GM19351 (cell line): ENCODE measurements around the gene KCTD15.

Source experiments
- ATAC-seq: cut with Tn5 transposase; IDR thresholded peaks from one replicate; pipeline ENCODE4 v1.9.1; 2021; ENCODE audit warnings: mild to moderate bottlenecking, moderate library complexity; ENCODE audit not compliant: unreplicated experiment

Gene KCTD15

DNA sequence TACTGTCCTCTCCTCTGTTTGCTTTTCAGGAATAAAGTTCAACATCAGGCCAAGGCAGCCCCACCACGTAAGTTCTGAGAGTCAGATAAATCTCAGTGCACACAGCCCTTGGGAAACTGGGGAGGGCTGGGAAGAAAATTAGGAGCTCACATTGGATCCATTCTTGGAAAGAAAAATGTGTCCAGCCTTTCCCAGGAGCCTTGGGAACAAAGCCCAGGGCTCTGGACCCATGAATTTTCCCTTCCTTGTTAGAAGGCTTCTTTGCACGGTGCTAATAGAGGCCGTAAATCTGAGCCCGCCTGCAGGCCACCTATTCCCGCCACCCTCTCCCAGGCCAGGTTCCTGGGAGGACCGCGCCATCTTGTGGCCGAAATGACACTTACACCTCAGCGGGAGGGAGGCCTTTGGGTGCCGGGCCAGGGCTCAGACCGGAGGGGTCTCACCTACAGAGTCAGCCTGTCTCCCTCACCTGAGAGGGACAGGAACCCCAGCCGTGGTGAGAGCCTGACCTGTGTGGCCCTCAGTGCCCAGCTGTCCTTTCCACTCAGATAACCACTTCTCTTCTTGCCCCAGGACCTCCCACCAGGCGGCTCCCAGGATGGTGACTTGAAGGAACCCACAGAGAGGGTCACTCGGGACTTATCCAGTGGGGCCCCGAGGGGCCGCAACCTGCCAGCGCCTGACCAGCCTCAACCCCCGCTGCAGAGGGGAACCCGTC, 25.1 kb upstream of the KCTD15 start:
- peak; percentile 65 for ATAC-seq

DNA sequence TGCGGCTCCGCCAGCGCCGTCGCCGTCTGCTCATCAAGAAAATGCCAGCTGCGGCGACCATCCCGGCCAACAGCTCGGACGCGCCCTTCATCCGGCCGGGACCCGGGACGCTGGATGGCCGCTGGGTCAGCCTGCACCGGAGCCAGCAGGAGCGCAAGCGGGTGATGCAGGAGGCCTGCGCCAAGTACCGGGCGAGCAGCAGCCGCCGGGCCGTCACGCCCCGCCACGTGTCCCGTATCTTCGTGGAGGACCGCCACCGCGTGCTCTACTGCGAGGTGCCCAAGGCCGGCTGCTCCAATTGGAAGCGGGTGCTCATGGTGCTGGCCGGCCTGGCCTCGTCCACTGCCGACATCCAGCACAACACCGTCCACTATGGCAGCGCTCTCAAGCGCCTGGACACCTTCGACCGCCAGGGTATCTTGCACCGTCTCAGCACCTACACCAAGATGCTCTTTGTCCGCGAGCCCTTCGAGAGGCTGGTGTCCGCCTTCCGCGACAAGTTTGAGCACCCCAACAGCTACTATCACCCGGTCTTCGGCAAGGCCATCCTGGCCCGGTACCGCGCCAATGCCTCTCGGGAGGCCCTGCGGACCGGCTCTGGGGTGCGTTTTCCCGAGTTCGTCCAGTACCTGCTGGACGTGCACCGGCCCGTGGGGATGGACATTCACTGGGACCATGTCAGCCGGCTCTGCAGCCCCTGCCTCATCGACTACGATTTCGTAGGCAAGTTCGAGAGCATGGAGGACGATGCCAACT, 24.4 kb upstream of the KCTD15 start:
- ATAC-seq: no peak

DNA sequence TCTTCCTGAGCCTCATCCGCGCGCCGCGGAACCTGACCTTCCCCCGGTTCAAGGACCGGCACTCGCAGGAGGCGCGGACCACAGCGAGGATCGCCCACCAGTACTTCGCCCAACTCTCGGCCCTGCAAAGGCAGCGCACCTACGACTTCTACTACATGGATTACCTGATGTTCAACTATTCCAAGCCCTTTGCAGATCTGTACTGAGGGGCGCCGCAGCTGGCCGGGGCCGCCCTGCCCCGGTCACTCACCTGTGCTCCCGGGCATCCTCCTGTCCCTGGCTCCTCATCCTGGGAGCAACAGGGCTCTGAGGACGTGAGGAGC, 23.9 kb upstream of the KCTD15 start:
- no peak for ATAC-seq

DNA sequence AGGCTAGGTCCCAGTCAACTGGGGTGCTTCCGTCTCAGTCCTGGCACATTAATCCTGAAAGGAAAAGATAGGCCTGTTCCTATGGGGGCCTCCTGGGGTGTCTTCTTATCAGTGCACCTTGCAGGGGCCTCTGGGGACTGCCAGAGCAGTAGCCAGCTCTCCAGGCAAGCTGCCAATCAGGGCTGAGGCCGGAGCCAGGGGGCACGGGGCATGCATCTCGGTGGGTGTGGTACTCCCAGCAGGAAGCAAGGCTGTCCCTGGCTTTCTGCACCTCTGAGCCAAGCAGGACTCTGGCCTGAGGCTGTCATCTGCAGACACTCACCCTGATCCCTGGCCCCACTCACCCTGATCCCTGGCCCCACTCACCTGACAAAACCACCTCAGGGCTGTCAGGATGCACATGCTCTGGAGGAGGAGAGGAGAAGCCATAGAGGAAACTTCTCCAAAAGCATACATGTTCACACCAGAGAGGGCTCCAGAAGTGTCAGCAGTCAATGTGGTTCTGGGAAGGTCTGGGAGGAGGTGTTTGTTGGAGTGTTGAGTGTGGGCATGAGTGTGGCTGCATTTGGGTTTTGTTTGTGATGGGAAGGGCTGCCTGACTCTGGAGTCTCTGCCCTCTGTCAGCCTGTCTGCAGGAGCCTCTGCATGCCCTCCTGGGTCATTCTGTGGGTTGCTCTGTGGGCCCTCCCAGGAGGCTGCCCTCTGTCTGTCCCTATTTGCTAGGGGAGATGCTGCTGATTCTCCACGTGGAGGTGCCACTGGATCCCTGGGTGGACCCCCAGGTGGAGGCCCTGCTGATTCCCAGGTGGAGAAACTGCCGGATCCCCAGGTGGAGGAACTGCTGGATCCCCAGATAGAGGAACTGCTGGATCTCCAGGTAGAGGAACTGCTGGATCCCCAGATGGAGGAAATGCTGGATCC, 22.7 kb upstream of the KCTD15 start:
- no peak for ATAC-seq

DNA sequence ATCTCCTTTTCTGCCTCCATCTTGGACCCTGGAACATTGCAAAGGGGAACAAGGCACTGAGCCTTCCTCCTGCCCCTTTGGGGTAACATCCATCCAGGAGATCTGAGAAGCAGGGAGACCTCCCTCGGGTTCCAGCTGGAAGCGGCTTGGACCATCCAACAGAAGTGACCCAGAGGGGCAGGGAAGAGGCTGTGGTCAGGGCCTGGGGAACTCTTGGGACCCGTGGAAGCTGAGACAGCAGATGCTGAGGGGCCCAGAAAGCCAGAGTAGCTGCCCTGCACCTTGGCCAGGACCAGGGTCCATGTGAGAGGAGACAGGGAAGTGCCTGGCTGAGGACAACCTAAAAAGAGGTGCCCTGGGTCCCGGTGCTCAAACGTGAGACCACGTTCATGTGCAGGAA, 21.9 kb upstream of the KCTD15 start:
- no peak for ATAC-seq

DNA sequence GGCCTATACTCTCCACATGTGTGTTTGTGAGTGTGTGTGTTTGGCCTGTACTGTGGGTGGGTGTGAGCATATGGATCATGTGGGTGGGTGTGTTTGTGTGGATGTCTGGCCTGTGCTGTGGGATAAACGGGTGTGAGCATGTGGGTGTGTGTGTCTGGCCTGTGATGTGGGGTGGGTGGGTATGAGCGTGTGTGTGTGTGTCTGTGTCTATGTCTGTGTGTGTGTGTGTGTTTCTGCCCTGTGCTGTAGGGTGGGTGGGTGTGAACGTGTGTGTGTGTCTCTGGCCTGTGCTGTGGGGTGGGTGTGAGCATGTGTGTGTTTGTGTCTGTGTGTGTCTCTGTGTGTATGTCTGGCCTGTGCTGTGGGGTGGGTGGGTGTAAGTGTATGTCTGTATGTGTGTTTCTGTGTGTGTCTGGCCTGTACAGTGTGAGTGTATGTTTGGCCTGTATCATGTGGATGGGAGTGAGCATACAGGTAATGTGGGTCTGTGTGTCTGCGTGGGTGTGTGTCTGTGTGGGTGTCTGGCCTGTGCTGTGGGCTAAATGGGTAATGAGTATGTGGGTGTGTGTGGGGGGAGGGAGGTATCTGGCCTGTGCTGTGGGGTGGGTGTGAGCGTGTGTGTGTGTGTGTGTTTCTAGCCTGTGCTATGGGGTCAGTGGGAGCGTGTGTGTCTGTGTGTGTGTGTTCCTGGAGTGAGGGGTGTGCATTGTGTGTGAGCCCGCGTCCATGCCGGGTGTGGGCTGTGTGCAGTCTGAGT, 20.8 kb upstream of the KCTD15 start:
- no peak for ATAC-seq

DNA sequence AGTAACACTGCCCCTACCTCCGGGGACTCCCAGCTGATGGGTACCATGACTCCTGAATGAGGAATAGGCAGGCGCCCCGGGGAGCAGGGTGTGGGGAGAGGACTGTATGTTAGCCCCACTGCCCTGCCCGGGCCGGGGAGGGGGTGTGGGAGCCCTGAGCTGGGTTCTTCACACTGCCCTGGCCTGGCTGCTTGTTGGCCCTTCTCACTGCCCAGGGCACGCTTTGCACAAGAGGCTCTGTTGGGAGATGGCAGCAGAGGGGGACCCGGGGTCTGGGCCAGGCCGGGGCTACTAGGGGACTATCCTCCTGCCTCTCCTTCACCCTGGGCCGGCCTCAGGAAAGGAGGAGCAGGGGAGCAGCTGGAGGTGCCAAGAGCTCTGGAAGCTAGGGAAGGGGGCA, 19.3 kb upstream of the KCTD15 start:
- ATAC-seq: no peak

DNA sequence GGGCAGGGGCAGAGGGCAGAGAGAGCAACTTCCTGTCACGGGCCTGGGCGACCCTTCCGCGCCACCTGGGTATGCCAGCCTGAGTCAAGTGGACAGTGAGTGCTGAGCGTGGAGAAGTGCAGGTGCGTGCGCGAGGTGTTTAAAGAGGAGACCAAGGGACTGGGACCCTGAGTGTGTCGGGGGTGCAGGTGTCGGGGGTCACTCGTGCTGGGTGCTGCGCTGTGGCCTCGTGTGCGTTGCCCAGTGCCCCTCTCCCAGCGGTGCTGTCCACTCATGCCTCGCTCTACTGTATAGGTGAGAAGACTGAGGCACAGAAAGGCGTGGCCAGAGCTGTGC, 18.9 kb upstream of the KCTD15 start:
- ATAC-seq: no peak

DNA sequence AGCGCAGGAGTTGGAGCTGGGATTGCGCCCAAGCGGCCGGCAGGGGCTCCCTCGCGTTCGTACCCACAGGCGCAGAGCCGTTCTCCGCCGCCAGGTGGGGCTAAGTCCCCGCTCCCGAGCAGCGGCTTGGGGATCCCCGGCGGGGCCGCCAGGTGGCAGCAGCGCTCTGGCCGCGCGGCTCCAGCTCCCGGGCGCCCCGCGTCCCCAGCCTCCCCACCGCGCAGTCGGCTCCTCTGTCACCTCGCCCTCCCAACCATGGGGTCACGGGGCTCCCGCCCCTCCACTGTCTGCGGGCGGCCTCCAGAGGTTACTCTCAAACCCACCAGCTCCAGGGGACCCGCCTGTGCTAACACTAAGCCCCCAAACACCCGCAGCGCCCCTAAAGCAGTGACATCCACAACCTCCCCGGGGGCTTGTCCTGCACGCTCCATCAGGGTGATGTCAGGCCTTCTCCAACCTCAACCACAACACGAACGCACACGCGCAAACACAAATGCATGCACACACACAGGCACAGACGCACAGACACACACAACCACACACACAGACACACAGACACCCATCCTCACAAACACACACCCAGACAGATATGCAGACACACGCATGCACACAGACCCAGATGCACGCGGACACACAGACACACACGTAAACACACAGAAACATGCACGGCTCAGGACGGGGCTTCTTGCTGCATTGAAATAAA, 18.4 kb upstream of the KCTD15 start:
- ATAC-seq: peak; percentile 87

DNA sequence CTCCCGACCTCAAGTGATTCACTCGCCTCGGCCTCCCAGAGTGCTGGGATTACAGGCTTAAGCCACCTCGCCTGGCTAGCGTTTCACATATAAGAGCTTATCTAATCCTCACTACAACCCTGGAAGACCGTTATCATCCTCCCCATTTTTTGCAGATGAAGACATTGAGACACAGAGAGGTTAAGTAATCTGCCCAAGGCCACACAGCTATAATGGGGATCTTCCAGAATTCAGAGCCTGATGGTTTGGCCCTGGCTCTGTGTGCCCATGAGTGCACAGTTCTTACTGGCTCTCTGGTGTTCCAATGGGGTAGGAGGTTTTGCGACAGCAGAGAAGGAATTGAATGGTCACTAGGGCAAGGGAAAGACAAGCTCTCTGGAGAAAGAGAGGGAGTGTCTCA, 16.8 kb upstream of the KCTD15 start:
- no peak for ATAC-seq

DNA sequence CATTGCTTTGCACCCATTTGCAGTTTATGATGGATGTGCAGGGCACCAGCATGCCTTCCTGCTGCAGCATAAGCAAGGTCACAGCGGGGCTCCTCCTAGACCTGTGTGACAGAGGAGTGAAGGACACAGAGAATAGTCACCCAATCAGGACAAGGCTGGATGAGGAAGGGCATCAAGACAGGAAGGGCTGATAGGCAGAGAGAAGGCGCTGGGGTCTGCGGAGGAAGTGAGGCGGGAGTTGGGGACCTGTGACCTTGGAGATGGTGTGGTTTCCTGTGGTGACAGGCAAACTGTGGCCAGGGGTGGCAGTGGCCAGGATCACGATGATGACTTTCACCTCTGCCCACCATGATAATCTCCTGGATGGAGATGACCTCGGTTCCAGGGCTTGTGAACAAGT, 16.4 kb upstream of the KCTD15 start:
- ATAC-seq: no peak

DNA sequence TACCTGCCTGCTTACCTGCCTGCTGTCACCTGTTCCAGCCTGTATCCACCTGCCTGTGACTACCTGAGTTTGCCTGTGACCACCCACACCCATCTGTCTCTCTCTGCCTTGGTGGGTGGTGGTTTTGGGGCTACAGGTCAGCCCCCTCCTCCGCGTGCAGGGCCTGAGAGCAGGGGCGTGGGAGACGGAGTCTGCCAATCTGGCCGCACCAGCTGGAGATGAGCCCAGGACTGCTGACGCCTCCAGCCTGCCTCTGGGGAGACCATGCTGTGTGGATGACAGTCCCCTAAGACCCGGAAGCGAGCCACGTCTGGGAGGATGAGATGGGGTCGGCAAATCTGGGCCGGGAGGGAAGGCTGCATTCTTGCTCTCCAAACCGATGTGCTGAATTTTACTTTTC, 15.9 kb upstream of the KCTD15 start:
- ATAC-seq: no peak

DNA sequence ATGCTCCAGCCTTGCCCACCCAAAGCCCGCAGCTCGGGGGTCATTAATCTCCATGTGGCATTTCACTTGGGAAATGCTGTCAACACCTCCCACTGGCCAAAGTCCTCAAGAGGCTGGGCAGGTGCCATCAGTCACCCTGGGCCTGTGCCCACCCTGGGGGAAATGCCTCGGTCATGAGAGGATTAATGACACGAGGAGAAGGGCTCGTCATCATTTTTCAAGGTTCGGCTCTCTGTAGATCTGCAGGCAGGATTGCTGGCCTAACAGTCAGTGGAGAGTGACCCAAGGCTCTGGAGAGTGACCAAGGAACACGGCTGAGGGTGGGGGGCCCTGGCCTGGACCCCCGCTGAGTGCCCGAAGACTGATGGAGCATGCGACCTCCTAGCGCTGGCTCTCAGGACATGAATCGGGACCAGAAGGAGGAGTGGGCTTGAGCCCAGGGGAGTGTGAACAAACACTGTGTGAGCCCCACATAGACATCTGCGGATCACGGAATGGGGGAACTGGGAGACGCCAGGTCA, 15.2 kb upstream of the KCTD15 start:
- ATAC-seq: no peak

DNA sequence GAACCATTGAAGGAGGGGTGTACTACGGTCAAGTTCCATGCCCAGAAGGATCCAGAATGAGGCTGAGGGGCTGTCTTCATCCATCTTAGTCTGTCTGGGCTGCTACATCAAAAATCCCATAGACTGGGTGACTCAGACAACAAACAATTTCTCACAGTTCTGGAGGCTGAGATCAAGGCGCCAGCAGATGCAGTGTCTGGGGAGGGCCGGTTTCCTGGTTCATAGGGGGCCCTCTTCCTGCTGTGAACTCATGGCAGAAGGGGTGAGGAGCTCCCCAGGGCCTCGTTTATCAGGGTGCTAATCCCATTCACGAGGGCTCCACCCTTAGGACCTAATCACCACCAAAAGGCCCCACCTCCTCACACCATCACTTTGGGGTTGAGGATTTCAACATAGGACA, 14.7 kb upstream of the KCTD15 start:
- no peak for ATAC-seq

DNA sequence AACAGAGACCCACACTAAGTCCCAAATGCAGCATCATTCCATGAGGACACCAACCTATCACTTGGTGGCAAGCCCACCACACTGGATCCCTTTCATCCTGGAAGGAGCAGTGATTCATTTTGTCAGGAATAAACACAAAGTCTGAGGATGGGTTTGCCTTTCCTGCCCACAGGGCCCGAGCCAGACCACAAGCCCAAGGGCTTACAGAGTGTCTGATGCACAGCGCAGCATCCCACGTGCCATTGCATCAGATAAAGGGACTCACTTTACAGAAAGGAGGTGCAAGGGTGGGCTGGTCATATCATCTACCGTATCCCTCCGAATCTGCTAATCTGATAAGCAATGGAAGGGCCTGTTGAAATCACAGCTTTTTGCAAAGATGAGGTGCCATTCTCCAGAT, 12.2 kb upstream of the KCTD15 start:
- ATAC-seq: no peak

DNA sequence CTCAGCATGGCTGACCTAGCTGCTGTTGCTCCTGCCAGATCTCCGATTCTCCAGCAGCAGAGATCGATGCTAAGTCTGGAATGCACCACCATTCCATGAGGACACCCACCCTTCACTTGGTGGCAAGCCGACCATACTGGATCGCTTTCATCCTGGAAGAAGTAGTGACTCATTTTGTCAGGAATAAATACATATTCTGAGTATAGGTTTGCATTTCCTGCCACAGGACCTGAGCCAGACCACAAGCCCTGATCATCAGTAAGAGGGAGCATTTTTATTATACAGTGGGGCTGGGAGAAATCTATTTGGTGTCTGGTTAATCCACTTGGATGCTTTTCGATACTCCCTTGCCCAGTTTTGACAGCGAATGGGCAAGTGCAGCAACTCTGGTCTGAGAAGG, 10.9 kb upstream of the KCTD15 start:
- ATAC-seq: no peak

DNA sequence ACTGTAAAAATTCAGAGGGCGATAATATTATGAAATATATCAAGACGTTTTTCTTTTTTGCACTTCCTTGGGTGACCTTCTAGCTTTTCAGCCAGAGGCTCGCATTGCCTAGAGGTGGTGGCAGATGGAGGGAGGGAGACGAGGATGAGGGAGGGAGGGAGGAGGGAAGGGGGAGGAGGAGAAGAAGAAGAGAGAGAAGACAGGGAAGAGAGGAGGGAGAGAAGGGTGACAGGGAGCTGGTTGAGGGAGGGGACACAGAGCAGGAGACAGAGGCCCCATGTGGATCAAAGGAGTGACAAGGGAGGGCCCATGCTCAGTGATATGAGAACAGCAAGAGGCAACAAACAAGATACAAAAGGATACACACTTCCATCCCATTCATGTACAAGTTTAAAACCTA, 8.0 kb upstream of the KCTD15 start:
- no peak for ATAC-seq

DNA sequence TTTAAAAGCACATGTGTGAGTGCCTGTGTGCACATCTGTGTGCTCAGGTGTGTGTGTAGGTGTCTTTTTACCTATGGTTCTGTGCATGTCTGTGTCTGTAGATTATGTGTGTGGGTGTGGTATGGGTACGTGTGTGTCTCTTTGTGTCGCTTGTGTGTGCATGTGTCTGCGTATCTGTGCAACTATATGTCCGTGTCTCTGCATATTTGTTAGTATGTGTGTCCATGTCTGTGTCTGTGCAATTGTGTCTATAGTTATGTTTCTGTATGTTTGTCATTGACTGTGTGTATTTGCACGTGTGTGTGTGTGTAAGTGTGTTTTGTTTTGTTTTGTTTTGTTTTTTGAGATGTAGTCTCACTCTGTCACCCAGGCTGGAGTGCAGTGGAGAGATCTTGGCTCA, 7.3 kb upstream of the KCTD15 start:
- no peak for ATAC-seq

DNA sequence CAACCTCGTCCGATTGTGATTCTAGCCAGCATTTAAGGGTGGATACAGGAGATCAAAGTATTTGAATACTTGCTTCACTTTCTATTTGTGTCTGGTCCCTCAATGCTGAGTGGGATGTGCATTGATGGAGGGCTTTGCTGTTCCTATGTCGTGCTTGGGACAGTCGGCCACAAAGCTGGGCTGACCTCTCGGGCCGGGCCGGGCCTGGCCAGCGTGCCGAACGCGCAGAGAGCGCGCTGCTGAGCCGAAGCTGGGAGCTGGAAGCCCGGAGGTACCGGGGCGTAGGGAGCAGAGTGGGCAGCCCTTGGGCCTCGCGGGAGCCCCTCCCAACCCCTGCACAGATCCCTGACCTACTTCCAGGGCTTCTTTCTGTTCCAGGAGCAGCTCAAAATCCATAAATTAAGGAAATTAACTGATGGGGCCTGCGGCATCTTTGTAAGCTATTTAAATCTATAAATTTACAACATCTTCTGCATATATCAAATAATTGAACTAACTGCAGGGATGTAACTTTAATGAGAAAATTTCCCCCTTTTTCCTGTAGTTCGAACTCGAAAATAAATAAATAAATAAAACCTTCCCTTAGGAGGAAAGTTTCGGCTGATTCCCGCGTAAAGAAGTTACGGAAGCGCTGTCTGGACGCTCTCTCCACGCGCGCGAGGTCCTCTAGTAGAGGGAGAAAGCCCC, 1.8 kb upstream of the KCTD15 start:
- ATAC-seq: no peak
